HK-2 (cell line): Measurements from ENCODE around the gene PDE7B.
A peak's percentile ranks its signal among the peaks of the same experiment; 100 is the strongest.

Experiments used
- DNase-seq: peaks from one replicate; pipeline ENCODE4 v3.0.0-alpha.2; 2018; ENCODE audit not compliant: unreplicated experiment

Gene PDE7B

GRCh38 chr6:135887069-135887468, 35.6 kb downstream of the PDE7B start:
- no peak for DNase-seq

- DNase-seq, result no peak
These were observed 37.3 kb downstream of the PDE7B start for GRCh38 chr6:135888818-135889217.

- DNase-seq, result no peak
These were observed 39.4 kb downstream of the PDE7B start for GRCh38 chr6:135890876-135891275.

GRCh38 chr6:135891710-135892109, 40.2 kb downstream of the PDE7B start:
- no peak for DNase-seq

- DNase-seq, result no peak
These were observed 43.9 kb downstream of the PDE7B start for GRCh38 chr6:135895231-135895911.

GRCh38 chr6:135897087-135897486, 45.6 kb downstream of the PDE7B start:
- no peak for DNase-seq

- DNase-seq, result no peak
These were observed 50.4 kb downstream of the PDE7B start for GRCh38 chr6:135901774-135902524.

GRCh38 chr6:135902756-135903331, 51.3 kb downstream of the PDE7B start:
- no peak for DNase-seq

- no peak for DNase-seq
These were observed 53.2 kb downstream of the PDE7B start for GRCh38 chr6:135904666-135905065.

GRCh38 chr6:135905604-135906300, 54.3 kb downstream of the PDE7B start:
- no peak for DNase-seq

GRCh38 chr6:135906542-135906941, 55.0 kb downstream of the PDE7B start:
- no peak for DNase-seq

- DNase-seq, result no peak
These were observed 55.5 kb downstream of the PDE7B start for GRCh38 chr6:135906972-135907465.

GRCh38 chr6:135909737-135910387, 58.4 kb downstream of the PDE7B start:
- peak; percentile 8 for DNase-seq

- DNase-seq, result no peak
These were observed 59.5 kb downstream of the PDE7B start for GRCh38 chr6:135910790-135911618.

GRCh38 chr6:135913785-135914184, 62.3 kb downstream of the PDE7B start:
- no peak for DNase-seq

GRCh38 chr6:135919026-135919425, 67.5 kb downstream of the PDE7B start:
- no peak for DNase-seq

- no peak for DNase-seq
These were observed 69.2 kb downstream of the PDE7B start for GRCh38 chr6:135920689-135921088.

- no peak for DNase-seq
These were observed 69.7 kb downstream of the PDE7B start for GRCh38 chr6:135921188-135921587.

GRCh38 chr6:135922174-135922573, 70.7 kb downstream of the PDE7B start:
- peak; percentile 55 for DNase-seq

- DNase-seq, result no peak
These were observed 71.2 kb downstream of the PDE7B start for GRCh38 chr6:135922746-135923145.

GRCh38 chr6:135932651-135933050, 81.2 kb downstream of the PDE7B start:
- no peak for DNase-seq
